OCI-LY3 (cell line): ENCODE measurements around the gene AOC1.

Source experiments
- H2AFZ ChIP-seq: fragments of 200-600, 300-600 bp; shearing (Covaris generic); 2 replicates; pipeline ENCODE4 v1.6.0; 2014; ENCODE audit warnings: antibody characterized with exemption, low read depth, low read length
- H3K27ac ChIP-seq: fragments of 200-600, 300-600 bp; sonication (generic); 2 replicates; pipeline ENCODE4 v1.5.1; 2014; ENCODE audit warnings: mild to moderate bottlenecking, low read length, moderate library complexity, mixed read lengths
- H3K27me3 ChIP-seq: fragments of 200-600, 300-600 bp; sonication (generic); 2 replicates; pipeline ENCODE4 v1.6.1; 2014; ENCODE audit warnings: low read depth, low read length, mixed read lengths
- H3K36me3 ChIP-seq: fragments of 200-600, 300-600 bp; sonication (generic); replicated peaks from 2 replicates; pipeline ENCODE3; 2014; ENCODE audit warnings: low read depth, low read length, mixed read lengths
- H3K4me1 ChIP-seq: fragments of 300-600, 200-600 bp; sonication (generic); 2 replicates; pipeline ENCODE4 v1.6.1; 2014; ENCODE audit warnings: low read length, mixed read lengths
- H3K4me2 ChIP-seq: fragments of 200-600, 300-600 bp; sonication (generic); 2 replicates; pipeline ENCODE4 v1.6.1; 2014; ENCODE audit warnings: low read length, mixed read lengths
- H3K4me3 ChIP-seq: fragments of 300-600, 200-600 bp; sonication (generic); 2 replicates; pipeline ENCODE4 v1.5.1; 2014; ENCODE audit warnings: antibody characterized with exemption, mild to moderate bottlenecking, low read length, moderate library complexity
- H3K79me2 ChIP-seq: fragments of 300-600, 200-600 bp; shearing (Covaris generic); 2 replicates; pipeline ENCODE4 v1.6.1; 2014; ENCODE audit warnings: mild to moderate bottlenecking, low read length, mixed read lengths
- H3K9ac ChIP-seq: fragments of 300-600, 200-600 bp; shearing (Covaris generic); 2 replicates; pipeline ENCODE4 v1.6.0; 2014; ENCODE audit warnings: mild to moderate bottlenecking, low read length, moderate library complexity
- H3K9me3 ChIP-seq: fragments of 200-600, 300-600 bp; shearing (Covaris generic); 2 replicates; pipeline ENCODE4 v1.6.1; 2014; ENCODE audit warnings: low read length, mixed read lengths; ENCODE audit not compliant: insufficient read depth
- H4K20me1 ChIP-seq: fragments of 200-600, 300-600 bp; sonication (generic); 2 replicates; pipeline ENCODE4 v1.6.1; 2016; ENCODE audit warnings: low read length, mixed read lengths; ENCODE audit not compliant: insufficient read depth
- CTCF ChIP-seq: fragments of 200-600, 300-600 bp; sonication (generic); IDR thresholded peaks from 2 replicates; pipeline ENCODE4 v1.5.1; 2014; ENCODE audit warnings: antibody characterized with exemption, low read length, low read depth
- EZH2phosphoT487 ChIP-seq: fragments of 200-600 bp; shearing (Covaris generic); IDR thresholded peaks from 2 replicates; pipeline ENCODE4 v1.6.1; 2018; ENCODE audit warnings: antibody characterized with exemption, mixed run types, low read depth

AOC1 gene

GRCh38 chr7:150845421-150845861 lies 6.9 kb upstream of the AOC1 start:
- Histone ChIP-seq H3K4me2 (no peak overlapping the region), H3K9ac (no peak overlapping the region), H3K27ac (no peak overlapping the region), H2AFZ (no peak overlapping the region), H3K4me1 (no peaks in the 10 kb centered on the region), H3K36me3 (no peaks in the 10 kb centered on the region), H4K20me1 (no peaks in the 10 kb centered on the region), H3K27me3 (no peaks in the 10 kb centered on the region), H3K4me3 (no peak overlapping the region), H3K79me2 (no peaks in the 10 kb centered on the region), H3K9me3 (no peaks in the 10 kb centered on the region)
- TF ChIP-seq EZH2phosphoT487, result no peak
- no peak for TF ChIP-seq CTCF

- TF ChIP-seq CTCF (no peak), EZH2phosphoT487 (no peak)
- Histone ChIP-seq H3K9me3 (no peaks in the 10 kb centered on the region), H3K36me3 (no peaks in the 10 kb centered on the region), H3K27me3 (peaks cover 5% of the 10 kb centered on the region; the same call in 1 of the 2 replicates), H3K79me2 (no peaks in the 10 kb centered on the region), H3K27ac (no peak overlapping the region), H3K4me2 (no peak overlapping the region), H2AFZ (no peak overlapping the region), H4K20me1 (no peaks in the 10 kb centered on the region), H3K9ac (no peak overlapping the region), H3K4me1 (no peaks in the 10 kb centered on the region), H3K4me3 (no peak overlapping the region)
These were observed 5.8 kb upstream of the AOC1 start for GRCh38 chr7:150846291-150847115.

- H3K79me2 ChIP-seq, result no peaks in the 10 kb centered on the region
- no peak overlapping the region for H3K4me3 ChIP-seq
- no peak overlapping the region for H2AFZ ChIP-seq
- no peak overlapping the region for H3K9ac ChIP-seq
- H3K27me3 ChIP-seq, result peaks cover 5% of the 10 kb centered on the region; the same call in 1 of the 2 replicates
- peaks cover 2% of the 10 kb centered on the region; the same call in 1 of the 2 replicates for H3K4me1 ChIP-seq
- no peak overlapping the region for H3K27ac ChIP-seq
- no peaks in the 10 kb centered on the region for H3K9me3 ChIP-seq
- no peak for TF ChIP-seq CTCF
- no peak for TF ChIP-seq EZH2phosphoT487
- no peak overlapping the region for H3K4me2 ChIP-seq
- H3K36me3 ChIP-seq, result no peaks in the 10 kb centered on the region
- no peaks in the 10 kb centered on the region for H4K20me1 ChIP-seq
These were observed 4.8 kb upstream of the AOC1 start for GRCh38 chr7:150847536-150847935.

GRCh38 chr7:150848111-150848510 lies 4.2 kb upstream of the AOC1 start:
- TF ChIP-seq EZH2phosphoT487, result no peak
- no peak for TF ChIP-seq CTCF
- H3K27me3 ChIP-seq, result peaks cover 5% of the 10 kb centered on the region; the same call in 1 of the 2 replicates
- H4K20me1 ChIP-seq, result no peaks in the 10 kb centered on the region
- H3K4me2 ChIP-seq, result no peak overlapping the region
- no peak overlapping the region for H2AFZ ChIP-seq
- no peak overlapping the region for H3K27ac ChIP-seq
- H3K9me3 ChIP-seq, result no peaks in the 10 kb centered on the region
- no peaks in the 10 kb centered on the region for H3K36me3 ChIP-seq
- H3K4me3 ChIP-seq, result no peak overlapping the region
- no peak overlapping the region for H3K9ac ChIP-seq
- H3K79me2 ChIP-seq, result no peaks in the 10 kb centered on the region
- H3K4me1 ChIP-seq, result peaks cover 6% of the 10 kb centered on the region; the same call in 1 of the 2 replicates
